ENCODE measurements around the gene PLXDC1. TPM values are rescaled to one million over a fixed set of nuclear protein-coding genes. Genes with fewer than 3 reads are reported as not detected.

PLXDC1 gene
- total RNA-seq, 3 donors from 2014 or later, result 11.8 to 37.7 (median 23.1) TPM

DNA sequence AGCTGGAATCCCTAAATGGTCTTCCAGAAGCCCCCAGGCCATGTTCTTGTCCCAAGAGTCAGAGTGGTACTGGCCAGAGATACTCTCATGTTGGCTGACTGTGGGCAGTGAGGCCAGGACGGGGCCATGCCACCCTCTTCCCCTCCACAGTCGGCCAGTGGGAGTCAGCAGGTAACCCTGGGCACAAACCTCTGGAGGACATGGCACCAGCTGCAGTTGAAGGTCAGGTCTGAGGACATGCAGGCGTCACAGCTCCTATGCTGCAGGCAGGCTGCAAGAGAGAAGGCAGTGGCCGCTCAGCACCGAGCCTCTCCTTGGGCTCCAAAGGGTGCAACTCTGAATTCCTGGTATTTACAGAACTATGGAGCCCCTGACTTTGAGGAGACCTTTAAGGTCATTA lies 68.2 kb downstream of the PLXDC1 start:
- Histone ChIP-seq H3K9me3 (no peaks in the 10 kb centered on the region), H3K4me1 (no peaks in the 10 kb centered on the region), H3K4me3 (no peak overlapping the region), H3K27me3 (no peaks in the 10 kb centered on the region), H3K27ac (peak overlapping the region; percentile 33 to 79), H3K36me3 (no peaks in the 10 kb centered on the region)
- TF ChIP-seq, protein P1, sequence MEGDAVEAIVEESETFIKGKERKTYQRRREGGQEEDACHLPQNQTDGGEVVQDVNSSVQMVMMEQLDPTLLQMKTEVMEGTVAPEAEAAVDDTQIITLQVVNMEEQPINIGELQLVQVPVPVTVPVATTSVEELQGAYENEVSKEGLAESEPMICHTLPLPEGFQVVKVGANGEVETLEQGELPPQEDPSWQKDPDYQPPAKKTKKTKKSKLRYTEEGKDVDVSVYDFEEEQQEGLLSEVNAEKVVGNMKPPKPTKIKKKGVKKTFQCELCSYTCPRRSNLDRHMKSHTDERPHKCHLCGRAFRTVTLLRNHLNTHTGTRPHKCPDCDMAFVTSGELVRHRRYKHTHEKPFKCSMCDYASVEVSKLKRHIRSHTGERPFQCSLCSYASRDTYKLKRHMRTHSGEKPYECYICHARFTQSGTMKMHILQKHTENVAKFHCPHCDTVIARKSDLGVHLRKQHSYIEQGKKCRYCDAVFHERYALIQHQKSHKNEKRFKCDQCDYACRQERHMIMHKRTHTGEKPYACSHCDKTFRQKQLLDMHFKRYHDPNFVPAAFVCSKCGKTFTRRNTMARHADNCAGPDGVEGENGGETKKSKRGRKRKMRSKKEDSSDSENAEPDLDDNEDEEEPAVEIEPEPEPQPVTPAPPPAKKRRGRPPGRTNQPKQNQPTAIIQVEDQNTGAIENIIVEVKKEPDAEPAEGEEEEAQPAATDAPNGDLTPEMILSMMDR (IDR thresholded peaks at IDR 0.05), result no peak
- TF ChIP-seq POLR2AphosphoS5 (IDR thresholded peaks at IDR 0.05) (no peak), POLR2A (IDR thresholded peaks at IDR 0.05) (no peak)
- no peak for DNase-seq (ENCODE audit: low spot score in 2 of 2)
- intact Hi-C loops (cut with DNase I; ENCODE audit: low total_unique reads), result loop anchor here (1.0 kb wide), 1 partner anchor 30 kb away; no protein-coding TSS in a partner anchor

DNA sequence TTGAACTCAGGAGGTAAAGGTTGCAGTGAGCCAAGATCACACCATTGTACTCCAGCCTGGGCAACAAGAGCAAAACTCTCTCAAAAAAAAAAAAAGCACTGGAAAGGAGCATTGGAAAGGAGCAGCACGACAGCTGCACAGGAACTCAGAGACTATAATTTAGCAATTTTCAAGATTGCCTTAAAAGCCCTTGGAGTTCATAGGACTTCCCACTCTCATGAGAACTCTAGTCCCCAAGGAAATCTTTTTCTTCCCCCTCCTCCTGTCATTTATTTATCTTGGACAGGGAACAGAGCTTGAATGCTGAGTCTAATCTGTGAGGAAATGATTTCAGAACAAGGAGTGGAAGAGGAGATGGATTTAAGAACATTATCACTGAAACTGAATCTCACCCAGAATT lies 69.0 kb downstream of the PLXDC1 start:
- intact Hi-C loops (cut with DNase I; ENCODE audit: low total_unique reads), result loop anchor here (1.0 kb wide), 1 partner anchor 9 kb away; no protein-coding TSS in a partner anchor
- H3K36me3 ChIP-seq, result no peaks in the 10 kb centered on the region
- H3K4me1 ChIP-seq, result no peaks in the 10 kb centered on the region
- H3K4me3 ChIP-seq, result no peak overlapping the region
- TF ChIP-seq POLR2A (IDR thresholded peaks at IDR 0.05), result no peak
- TF ChIP-seq POLR2AphosphoS5 (IDR thresholded peaks at IDR 0.05), result no peak
- TF ChIP-seq, protein P1 (IDR thresholded peaks at IDR 0.05), result no peak
- no peaks in the 10 kb centered on the region for H3K9me3 ChIP-seq
- peak overlapping the region; percentile 40 to 79 for H3K27ac ChIP-seq
- DNase-seq (ENCODE audit: low spot score in 2 of 2), result no peak
- H3K27me3 ChIP-seq, result no peaks in the 10 kb centered on the region

DNA sequence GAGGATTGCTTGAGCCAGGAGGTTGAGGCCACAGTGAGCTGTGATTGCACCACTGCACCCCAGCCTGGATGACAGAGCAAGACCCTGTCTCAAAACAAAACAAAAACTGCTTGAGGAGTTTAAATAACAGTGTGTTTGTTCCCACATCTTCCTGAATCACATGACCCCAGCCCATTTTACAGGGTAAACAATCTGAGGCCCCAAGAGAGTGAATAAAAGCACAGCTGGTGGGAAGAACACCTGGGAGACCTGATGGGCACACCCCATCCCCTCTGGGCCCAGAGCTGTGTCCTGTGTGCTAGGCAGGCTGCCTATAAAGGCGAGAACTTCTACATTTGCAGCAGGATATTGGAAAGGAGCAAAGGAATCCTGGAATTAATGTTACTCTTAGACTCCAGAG lies 69.6 kb downstream of the PLXDC1 start:
- Histone ChIP-seq H3K36me3 (no peaks in the 10 kb centered on the region), H3K9me3 (no peaks in the 10 kb centered on the region), H3K27ac (peak overlapping the region; percentile 40), H3K27me3 (no peaks in the 10 kb centered on the region), H3K4me1 (no peaks in the 10 kb centered on the region), H3K4me3 (no peak overlapping the region)
- intact Hi-C loops (cut with DNase I; ENCODE audit: low total_unique reads), result loop anchor here (1.0 kb wide), 1 partner anchor 9 kb away; no protein-coding TSS in a partner anchor
- TF ChIP-seq POLR2A (IDR thresholded peaks at IDR 0.05) (no peak), POLR2AphosphoS5 (IDR thresholded peaks at IDR 0.05) (no peak)
- TF ChIP-seq, protein P1 (IDR thresholded peaks at IDR 0.05), result no peak
- DNase-seq (ENCODE audit: low spot score in 2 of 2), result no peak

DNA sequence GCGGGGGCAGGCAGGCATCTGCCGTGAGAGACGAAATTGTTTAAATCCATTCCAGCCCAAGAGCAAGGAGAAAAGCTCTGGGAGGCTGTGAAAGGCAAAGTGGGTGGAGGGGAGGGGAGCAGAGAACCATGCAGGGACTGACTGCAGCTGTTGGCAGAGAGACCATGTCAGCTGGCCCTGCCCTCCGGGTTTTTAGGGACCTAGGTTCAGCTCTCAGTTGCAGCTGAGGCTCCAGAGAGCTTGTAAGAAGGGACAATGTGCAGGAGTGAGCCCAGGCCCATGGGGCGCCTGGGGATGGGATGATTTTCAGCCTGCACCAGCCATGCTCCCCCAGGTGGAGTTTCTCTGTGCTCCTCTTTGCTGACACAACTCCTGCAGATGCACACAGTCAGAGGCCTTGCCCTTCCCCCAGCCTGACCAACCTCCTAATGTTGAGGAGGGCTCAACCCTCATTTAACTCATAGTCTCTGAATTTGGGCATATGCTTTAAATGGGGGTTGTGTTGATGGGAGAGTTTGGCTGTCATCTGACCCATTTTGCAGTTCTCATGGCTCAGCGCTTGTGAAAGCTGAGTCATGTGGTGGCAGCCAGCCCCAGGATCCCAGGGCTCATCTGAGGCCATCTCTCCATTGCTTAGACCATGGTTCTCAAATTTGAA lies 70.9 kb downstream of the PLXDC1 start:
- no peaks in the 10 kb centered on the region for H3K36me3 ChIP-seq
- TF ChIP-seq POLR2A (IDR thresholded peaks at IDR 0.05) (no peak), POLR2AphosphoS5 (IDR thresholded peaks at IDR 0.05) (no peak)
- TF ChIP-seq, protein P1 (IDR thresholded peaks at IDR 0.05), result no peak
- H3K9me3 ChIP-seq, result no peaks in the 10 kb centered on the region
- H3K4me3 ChIP-seq, result no peak overlapping the region
- no peaks in the 10 kb centered on the region for H3K27me3 ChIP-seq
- no peak for DNase-seq (ENCODE audit: low spot score in 2 of 2)
- no peaks in the 10 kb centered on the region for H3K4me1 ChIP-seq
- peak overlapping the region; percentile 48 to 72 for H3K27ac ChIP-seq
- intact Hi-C loops (cut with DNase I; ENCODE audit: low total_unique reads), result no loop called here

DNA sequence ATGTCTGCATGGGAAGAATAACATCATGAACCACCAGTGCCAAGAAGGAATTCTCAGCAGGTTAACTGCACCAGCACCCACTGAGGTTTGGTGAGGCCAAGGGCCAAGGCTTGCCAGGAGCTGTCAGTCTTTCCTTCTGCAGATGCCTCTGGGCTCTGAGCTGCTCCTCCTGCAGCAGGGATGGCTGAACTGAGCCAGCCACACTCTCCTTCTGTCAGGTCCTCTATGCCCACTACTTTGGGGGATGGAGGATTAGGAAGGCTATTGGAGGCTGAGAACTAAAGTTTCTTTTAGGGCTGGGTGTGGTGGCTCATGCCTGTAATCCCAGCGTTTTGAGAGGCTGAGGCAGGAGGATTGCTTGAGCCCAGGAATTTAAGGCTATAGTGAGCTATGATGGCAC lies 71.6 kb downstream of the PLXDC1 start:
- H3K36me3 ChIP-seq, result no peaks in the 10 kb centered on the region
- peak overlapping the region in 1 of 2 donors; percentile 72 for H3K27ac ChIP-seq

More for the DNA sequence above, 71.6 kb downstream of the PLXDC1 start:
- Histone ChIP-seq H3K4me1 (no peaks in the 10 kb centered on the region), H3K27me3 (no peaks in the 10 kb centered on the region), H3K4me3 (no peak overlapping the region), H3K9me3 (no peaks in the 10 kb centered on the region)
- TF ChIP-seq, protein P1 (IDR thresholded peaks at IDR 0.05), result no peak
- TF ChIP-seq POLR2AphosphoS5 (IDR thresholded peaks at IDR 0.05) (no peak), POLR2A (IDR thresholded peaks at IDR 0.05) (no peak)
- intact Hi-C loops (cut with DNase I; ENCODE audit: low total_unique reads), result no loop called here
- DNase-seq (ENCODE audit: low spot score in 2 of 2), result no peak
